GM10847 (cell line): ENCODE results near the gene ELAPOR1.
A peak's percentile ranks its signal among the peaks of the same experiment; 100 is the strongest.

Experiments used
- POLR2A ChIP-seq: IDR thresholded peaks from 2 replicates; pipeline ENCODE4 v1.6.1; 2011; ENCODE audit not compliant: insufficient read length; ENCODE audit errors: extremely low read depth

Gene ELAPOR1, protein sequence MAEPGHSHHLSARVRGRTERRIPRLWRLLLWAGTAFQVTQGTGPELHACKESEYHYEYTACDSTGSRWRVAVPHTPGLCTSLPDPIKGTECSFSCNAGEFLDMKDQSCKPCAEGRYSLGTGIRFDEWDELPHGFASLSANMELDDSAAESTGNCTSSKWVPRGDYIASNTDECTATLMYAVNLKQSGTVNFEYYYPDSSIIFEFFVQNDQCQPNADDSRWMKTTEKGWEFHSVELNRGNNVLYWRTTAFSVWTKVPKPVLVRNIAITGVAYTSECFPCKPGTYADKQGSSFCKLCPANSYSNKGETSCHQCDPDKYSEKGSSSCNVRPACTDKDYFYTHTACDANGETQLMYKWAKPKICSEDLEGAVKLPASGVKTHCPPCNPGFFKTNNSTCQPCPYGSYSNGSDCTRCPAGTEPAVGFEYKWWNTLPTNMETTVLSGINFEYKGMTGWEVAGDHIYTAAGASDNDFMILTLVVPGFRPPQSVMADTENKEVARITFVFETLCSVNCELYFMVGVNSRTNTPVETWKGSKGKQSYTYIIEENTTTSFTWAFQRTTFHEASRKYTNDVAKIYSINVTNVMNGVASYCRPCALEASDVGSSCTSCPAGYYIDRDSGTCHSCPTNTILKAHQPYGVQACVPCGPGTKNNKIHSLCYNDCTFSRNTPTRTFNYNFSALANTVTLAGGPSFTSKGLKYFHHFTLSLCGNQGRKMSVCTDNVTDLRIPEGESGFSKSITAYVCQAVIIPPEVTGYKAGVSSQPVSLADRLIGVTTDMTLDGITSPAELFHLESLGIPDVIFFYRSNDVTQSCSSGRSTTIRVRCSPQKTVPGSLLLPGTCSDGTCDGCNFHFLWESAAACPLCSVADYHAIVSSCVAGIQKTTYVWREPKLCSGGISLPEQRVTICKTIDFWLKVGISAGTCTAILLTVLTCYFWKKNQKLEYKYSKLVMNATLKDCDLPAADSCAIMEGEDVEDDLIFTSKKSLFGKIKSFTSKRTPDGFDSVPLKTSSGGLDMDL

DNA sequence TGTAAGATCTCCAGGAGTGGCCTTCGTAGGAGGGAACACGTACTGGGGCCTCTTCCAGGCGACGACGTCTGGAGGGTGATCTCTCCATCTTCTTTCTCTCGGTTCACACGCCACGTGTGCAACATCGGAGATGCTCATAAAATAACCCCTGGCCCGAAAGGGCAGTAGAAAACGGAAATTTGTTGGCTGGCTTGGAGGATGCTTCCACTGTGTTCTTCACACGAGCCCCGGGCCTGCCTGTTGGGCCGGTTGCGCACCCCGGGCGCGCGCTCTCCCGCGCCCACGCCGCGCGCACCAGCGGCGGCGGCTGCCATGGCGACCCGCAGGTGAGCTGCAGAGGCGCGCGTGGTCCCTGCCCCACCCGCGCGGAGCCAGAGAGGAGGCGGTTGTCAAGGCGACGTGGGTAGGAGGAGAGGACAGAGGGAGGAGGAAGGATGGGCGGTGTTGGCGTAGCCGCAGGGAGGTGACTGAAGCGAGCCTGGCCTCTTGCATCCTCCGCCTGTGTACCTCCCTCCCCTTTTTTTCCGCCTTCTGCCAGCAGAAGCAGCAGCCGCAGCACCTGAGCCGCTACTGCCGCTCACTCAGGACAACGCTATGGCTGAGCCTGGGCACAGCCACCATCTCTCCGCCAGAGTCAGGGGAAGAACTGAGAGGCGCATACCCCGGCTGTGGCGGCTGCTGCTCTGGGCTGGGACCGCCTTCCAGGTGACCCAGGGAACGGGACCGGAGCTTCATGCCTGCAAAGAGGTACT is at the start of gene ELAPOR1:
ELAPOR1 (plus strand) TSS at position 526 of the 752 bp plus-strand sequence; CDS start at position 595, 69 bp downstream.
- no peak for TF ChIP-seq POLR2A

- no peak for TF ChIP-seq POLR2A
These were observed 48.8 kb upstream of the ELAPOR1 start for GRCh38 chr1:109065137-109065536.

GRCh38 chr1:109067883-109068282 is 46.0 kb upstream of the ELAPOR1 start:
- no peak for TF ChIP-seq POLR2A

GRCh38 chr1:109069294-109069693 is 44.6 kb upstream of the ELAPOR1 start:
- TF ChIP-seq POLR2A, result no peak

- peak; percentile 92 for TF ChIP-seq POLR2A
These were observed 38.1 kb upstream of the ELAPOR1 start, which contains the start of gene TAF13 for GRCh38 chr1:109075531-109076490. Gene TAF13, minus strand, starts transcription at chr1:109076003. Its CDS starts 56 bp downstream, at chr1:109075947.

- TF ChIP-seq POLR2A, result no peak
These were observed 35.6 kb upstream of the ELAPOR1 start for GRCh38 chr1:109078317-109078716.

DNA sequence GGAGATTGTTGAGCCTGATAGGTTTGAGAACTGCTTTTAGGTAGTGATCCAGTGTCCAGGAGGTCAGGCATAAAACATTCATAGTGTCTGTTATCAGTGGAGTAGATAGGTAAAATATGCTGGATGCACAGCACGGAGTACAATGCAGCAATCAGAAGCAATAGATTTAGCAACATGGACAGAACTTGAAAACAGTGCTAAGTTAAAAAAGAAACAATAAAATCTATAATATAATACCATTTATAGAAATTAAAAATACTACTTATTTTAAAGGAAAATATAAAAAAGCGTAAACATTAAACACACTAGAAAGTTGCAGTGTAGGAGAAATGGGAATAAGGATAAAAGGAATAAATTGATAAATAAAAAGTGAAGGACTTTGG is 34.7 kb upstream of the ELAPOR1 start:
- no peak for TF ChIP-seq POLR2A

DNA sequence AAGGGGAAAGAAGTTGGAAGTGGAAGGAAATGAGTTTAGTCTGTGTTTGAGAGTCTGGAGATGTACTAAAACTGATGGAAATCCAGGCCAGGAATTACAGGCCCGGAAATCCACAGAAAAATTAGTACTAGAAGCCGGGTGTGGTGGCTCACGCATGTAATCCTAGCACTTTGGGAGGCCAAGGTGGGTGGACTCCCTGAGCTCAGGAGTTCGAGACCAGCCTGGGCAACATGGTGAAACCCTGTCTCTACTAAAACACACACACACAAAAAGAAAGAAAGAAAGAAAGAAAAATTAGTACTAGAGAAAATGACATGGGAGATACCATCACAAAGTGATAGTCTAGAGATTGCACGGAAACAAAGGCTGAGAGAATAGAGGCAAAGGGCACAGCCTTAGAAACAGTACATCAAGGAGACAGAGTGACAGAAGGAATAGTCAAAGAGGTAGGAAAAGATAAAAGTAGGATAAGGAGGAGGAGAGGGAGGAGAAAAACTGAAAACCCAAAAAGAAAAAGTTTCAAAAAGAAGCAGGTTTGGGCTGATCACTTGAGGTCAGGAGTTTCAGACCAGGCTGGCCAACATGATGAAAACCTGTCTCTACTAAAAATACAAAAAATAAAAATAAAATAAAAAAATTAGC is 33.4 kb upstream of the ELAPOR1 start:
- no peak for TF ChIP-seq POLR2A

GRCh38 chr1:109083501-109083900 is 30.4 kb upstream of the ELAPOR1 start:
- TF ChIP-seq POLR2A, result no peak

DNA sequence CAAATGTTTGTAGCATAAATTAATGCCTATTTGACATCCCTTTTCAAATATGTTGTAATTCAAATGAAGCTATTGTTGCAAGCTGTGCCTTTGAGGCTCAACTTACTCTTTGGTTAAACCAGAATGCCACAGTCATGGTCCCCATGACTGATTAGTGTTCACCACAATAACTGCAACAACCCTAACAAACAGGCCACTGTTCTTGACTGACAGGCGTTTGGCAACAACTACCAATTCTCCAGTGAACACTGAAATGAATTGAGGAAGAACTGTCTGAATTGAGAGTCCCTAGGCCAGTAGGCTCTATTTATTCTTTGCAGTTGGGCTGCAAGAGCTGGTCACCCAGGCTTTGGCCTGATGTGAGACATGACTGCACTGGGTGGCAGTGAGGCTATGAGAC is 30.0 kb upstream of the ELAPOR1 start:
- no peak for TF ChIP-seq POLR2A

- TF ChIP-seq POLR2A, result no peak
These were observed 29.1 kb upstream of the ELAPOR1 start for GRCh38 chr1:109084563-109085517.
